Bronchial epithelial cell (primary cell): Measurements from ENCODE around the gene PCLO. TPM values are rescaled to one million over a fixed set of nuclear protein-coding genes. Genes with fewer than 3 reads are reported as not detected.
A peak's percentile ranks its signal among the peaks of the same experiment; 100 is the strongest.
"Not testable (repeated sequence)": the region's sequence is repeated elsewhere in the genome, so short reads cannot be mapped to it uniquely, and the experiment has no call there.

Source experiments
- DNase-seq: peaks from one replicate; pipeline ENCODE4 v3.0.0-alpha.2; 2010; ENCODE audit warnings: low read depth
- FAIRE-seq: peaks from 2 replicates; lab custom pipeline; 2011; peaks lifted over from hg19 to GRCh38; lab: Jason Lieb, UNC
- H3K27me3 ChIP-seq: 2 replicates; pipeline ENCODE4 v1.5.1; 2011; ENCODE audit warnings: low read length; ENCODE audit not compliant: control insufficient read depth, insufficient read depth
- H3K36me3 ChIP-seq: 2 replicates; pipeline ENCODE4 v1.5.1; 2011; ENCODE audit warnings: low read length; ENCODE audit not compliant: control insufficient read depth, insufficient read depth
- H3K4me3 ChIP-seq: 2 replicates; pipeline ENCODE4 v1.5.1; 2011; ENCODE audit warnings: mild to moderate bottlenecking, low read depth, low read length, control low read depth
- total RNA-seq: library from RNA; depleted of rRNA; stranded (reverse); fragments of >200 nt; gene quantifications from 2 replicates; pipeline ENCODE4 v1.2.1, GENCODE V29; 2014
- TF ChIP-seq, protein P1 (sequence below): IDR thresholded peaks from 2 replicates; pipeline ENCODE4 v1.5.1; 2011; ENCODE audit warnings: mild to moderate bottlenecking, moderate library complexity, low read length, control low read depth, inconsistent platforms; ENCODE audit not compliant: insufficient read depth, severe bottlenecking

Gene PCLO
- total RNA-seq, 1 donor from 2014 or later = 0.79 TPM

DNA sequence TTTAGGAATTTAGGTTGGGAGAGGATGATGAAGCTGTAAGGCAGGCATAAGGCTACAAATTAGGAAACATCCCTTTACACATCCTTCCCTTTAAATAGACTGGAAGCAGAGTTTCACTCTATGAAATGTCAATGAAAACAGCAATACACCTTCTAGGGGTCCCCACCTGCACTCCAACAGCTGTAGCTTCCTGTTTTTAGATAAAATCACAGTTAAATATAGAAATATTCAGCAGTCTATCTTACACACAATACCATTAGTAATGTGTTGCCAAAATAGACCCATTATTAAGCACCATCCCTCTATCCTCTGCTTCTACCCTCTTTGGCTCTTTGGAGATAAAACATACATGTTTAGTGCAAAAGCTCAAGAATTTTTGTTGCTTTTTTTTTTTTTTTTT lies 237.4 kb downstream of the PCLO start:
- FAIRE-seq (no peak), DNase-seq (no peak)
- TF ChIP-seq, protein P1, sequence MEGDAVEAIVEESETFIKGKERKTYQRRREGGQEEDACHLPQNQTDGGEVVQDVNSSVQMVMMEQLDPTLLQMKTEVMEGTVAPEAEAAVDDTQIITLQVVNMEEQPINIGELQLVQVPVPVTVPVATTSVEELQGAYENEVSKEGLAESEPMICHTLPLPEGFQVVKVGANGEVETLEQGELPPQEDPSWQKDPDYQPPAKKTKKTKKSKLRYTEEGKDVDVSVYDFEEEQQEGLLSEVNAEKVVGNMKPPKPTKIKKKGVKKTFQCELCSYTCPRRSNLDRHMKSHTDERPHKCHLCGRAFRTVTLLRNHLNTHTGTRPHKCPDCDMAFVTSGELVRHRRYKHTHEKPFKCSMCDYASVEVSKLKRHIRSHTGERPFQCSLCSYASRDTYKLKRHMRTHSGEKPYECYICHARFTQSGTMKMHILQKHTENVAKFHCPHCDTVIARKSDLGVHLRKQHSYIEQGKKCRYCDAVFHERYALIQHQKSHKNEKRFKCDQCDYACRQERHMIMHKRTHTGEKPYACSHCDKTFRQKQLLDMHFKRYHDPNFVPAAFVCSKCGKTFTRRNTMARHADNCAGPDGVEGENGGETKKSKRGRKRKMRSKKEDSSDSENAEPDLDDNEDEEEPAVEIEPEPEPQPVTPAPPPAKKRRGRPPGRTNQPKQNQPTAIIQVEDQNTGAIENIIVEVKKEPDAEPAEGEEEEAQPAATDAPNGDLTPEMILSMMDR = no peak

GRCh38 chr7:82906502-82906901 lies 256.2 kb downstream of the PCLO start:
- no peak for FAIRE-seq

More for the DNA sequence above, 237.4 kb downstream of the PCLO start:
- Histone ChIP-seq H3K27me3 (no peaks in the 10 kb centered on the region), H3K4me3 (no peak overlapping the region), H3K36me3 (no peaks in the 10 kb centered on the region)

DNA sequence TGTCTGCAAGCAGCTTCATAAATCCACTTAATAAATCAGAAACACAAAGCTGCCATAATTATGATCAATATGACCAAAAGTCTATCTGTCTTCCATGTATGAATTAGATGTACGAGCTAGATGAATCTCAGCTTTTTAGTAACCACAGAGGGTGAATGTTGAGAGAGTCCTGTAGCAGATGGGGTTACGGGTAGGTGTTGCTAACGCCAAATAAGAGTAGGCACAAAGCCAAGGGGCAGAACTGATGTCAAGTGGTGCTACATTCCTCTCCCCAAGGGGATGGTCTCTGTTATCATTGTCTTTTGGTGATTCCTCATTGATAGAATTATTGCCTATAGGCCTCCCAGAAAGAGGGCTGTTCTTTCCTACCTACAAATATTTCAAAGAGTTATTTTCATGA lies 257.8 kb downstream of the PCLO start:
- FAIRE-seq (no peak), DNase-seq (no peak)
- H3K27me3 ChIP-seq = no peaks in the 10 kb centered on the region

More at GRCh38 chr7:82906502-82906901, 256.2 kb downstream of the PCLO start:
- no peaks in the 10 kb centered on the region for H3K27me3 ChIP-seq
- TF ChIP-seq, protein P1 = no peak
- no peak for DNase-seq
- H3K36me3 ChIP-seq = no peaks in the 10 kb centered on the region
- no peak overlapping the region for H3K4me3 ChIP-seq

DNA sequence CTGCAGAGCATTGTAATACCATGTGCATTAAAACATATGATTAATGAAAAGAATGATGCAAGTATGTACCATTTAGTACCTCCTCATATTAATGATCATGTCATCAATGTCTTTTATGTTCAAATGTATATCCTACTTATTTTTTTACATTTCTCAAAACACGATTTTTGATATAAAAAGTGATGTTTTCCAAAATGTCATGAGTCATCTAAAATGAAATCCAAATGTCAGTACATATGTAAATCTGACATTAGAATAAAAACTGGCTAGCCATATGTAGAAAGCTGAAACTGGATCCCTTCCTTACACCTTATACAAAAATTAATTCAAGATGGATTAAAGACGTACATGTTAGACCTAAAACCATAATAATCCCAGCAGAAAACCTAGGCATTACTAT lies 261.6 kb downstream of the PCLO start:
- not testable (repeated sequence) for H3K27me3 ChIP-seq, H3K4me3 ChIP-seq, DNase-seq, FAIRE-seq, H3K36me3 ChIP-seq

More for the DNA sequence above, 257.8 kb downstream of the PCLO start:
- TF ChIP-seq, protein P1 = no peak
- H3K36me3 ChIP-seq = no peaks in the 10 kb centered on the region
- no peak overlapping the region for H3K4me3 ChIP-seq

- Histone ChIP-seq H3K4me3 (no peak overlapping the region), H3K27me3 (no peaks in the 10 kb centered on the region), H3K36me3 (no peaks in the 10 kb centered on the region)
- TF ChIP-seq, protein P1 = no peak
- no peak for FAIRE-seq
- peak; percentile 61 for DNase-seq
These were observed 265.2 kb downstream of the PCLO start for GRCh38 chr7:82897500-82897899.

- DNase-seq, H3K27me3 ChIP-seq, H3K36me3 ChIP-seq, FAIRE-seq, H3K4me3 ChIP-seq: not testable (repeated sequence)
These were observed 268.3 kb downstream of the PCLO start for GRCh38 chr7:82894341-82894740.

DNA sequence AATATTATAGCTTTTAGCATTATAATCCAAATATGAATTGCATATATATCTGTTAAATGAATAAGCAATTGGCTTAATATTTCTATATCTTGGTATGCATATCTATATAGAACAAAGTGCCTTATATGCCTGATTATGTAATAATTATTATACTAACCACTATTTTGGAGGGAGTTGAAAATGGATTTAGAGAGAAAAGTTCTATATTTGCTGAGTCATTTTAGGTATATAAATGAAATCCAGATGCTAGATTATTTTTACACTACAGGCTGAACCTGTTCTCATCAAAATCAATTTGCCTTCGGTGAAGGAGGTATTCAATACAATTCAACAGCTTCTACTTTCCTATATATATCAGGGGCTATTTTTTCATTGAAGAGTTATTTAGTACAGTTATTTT lies 276.4 kb downstream of the PCLO start:
- TF ChIP-seq, protein P1 = no peak
- DNase-seq = no peak
- FAIRE-seq = no peak
- Histone ChIP-seq H3K27me3 (no peaks in the 10 kb centered on the region), H3K4me3 (no peak overlapping the region), H3K36me3 (no peaks in the 10 kb centered on the region)
